HCT116 (cell line): Measurements from ENCODE around the gene SNTB2. TPM values are rescaled to one million over a fixed set of nuclear protein-coding genes. Genes with fewer than 3 reads are reported as not detected.

Experiments used
- ATAC-seq: fragments of 200-7000 bp; cut with Tn5 transposase; 2 replicates; pipeline ENCODE4 v1.9.1; 2020; ENCODE audit warnings: mild to moderate bottlenecking, moderate library complexity
- BruUV-seq: library from RNA; stranded (reverse); fragments of 400-500 nt; replicated peaks from 2 replicates; lab custom pipeline; 2021; lab: Mats Ljungman, UMichigan
- CTCF ChIA-PET: fragments of 300-600 bp; sonication (Branson Sonifier 250); formaldehyde crosslinking; loops from one replicate; lab custom pipeline; 2021; ENCODE audit warnings: antibody characterized with exemption; lab: Charles Lee
- POLR2A ChIA-PET: fragments of 300-600, 350-600 bp; sonication (Branson Sonifier 250); formaldehyde crosslinking; loops from one replicate; lab custom pipeline; 2021; ENCODE audit warnings: antibody characterized with exemption; lab: Charles Lee
- RAD21 ChIA-PET, 2 experiments: fragments of 300-600 bp; sonication (Branson Sonifier 250); formaldehyde crosslinking; loops; one replicate each; lab custom pipeline; 2023; ENCODE audit warnings: low total read pairs in 2 of 2; ENCODE audit not compliant: uncharacterized antibody in 2 of 2, unreplicated experiment in 2 of 2, low non-redundant PET in 1 of 2; lab: Charles Lee
- DNase-seq: peaks from one replicate; pipeline ENCODE4 v3.0.0-alpha.2; 2010; ENCODE audit warnings: low read depth, low spot score
- H2AFZ ChIP-seq: fragments of 200-600 bp; shearing (Covaris generic), sonication (generic); 2 replicates; pipeline ENCODE4 v1.6.1; 2017; ENCODE audit warnings: low read depth, mixed run types, mixed read lengths, antibody characterized with exemption, low read length; ENCODE audit not compliant: poor library complexity, severe bottlenecking
- H3K27ac ChIP-seq: 2 replicates; pipeline ENCODE4 v1.5.1; 2012; ENCODE audit warnings: low read depth, low read length
- H3K27me3 ChIP-seq: fragments of 200-600 bp; sonication (generic); 2 replicates; pipeline ENCODE4 v1.6.1; 2016; ENCODE audit warnings: mixed run types, low read length, mixed read lengths; ENCODE audit not compliant: insufficient read depth
- H3K36me3 ChIP-seq, 2 experiments: fragments of 200-500 bp in 1 of 2; fragments of 200-600 bp in 1 of 2; sonication (Bioruptor generic) in 1 of 2; sonication (generic) in 1 of 2; 2 replicates each; pipeline versions ENCODE4 v1.5.1 to v1.6.1; 2014 to 2016; ENCODE audit warnings: low read length in 2 of 2, inconsistent platforms in 1 of 2, mixed read lengths in 1 of 2, mixed run types in 1 of 2; ENCODE audit not compliant: insufficient read depth in 2 of 2, control insufficient read depth in 1 of 2
- H3K4me1 ChIP-seq, 2 experiments: fragments of 200-600 bp in 1 of 2; sonication (generic) in 1 of 2; 2 replicates each; pipeline versions ENCODE4 v1.5.1 to v1.6.1; 2012 to 2017; ENCODE audit warnings: low read length in 2 of 2, inconsistent platforms in 1 of 2, mild to moderate bottlenecking in 1 of 2, mixed read lengths in 1 of 2, mixed run types in 1 of 2, moderate library complexity in 1 of 2; ENCODE audit not compliant: insufficient read depth in 2 of 2, control insufficient read depth in 1 of 2
- H3K4me2 ChIP-seq: fragments of 200-600 bp; sonication (generic); 2 replicates; pipeline ENCODE4 v1.6.1; 2017; ENCODE audit warnings: mixed run types, low read length, mixed read lengths
- H3K4me3 ChIP-seq, 2 experiments: fragments of 200-600 bp in 1 of 2; sonication (generic) in 1 of 2; replicated peaks in 1 of 2; 2 replicates each; pipeline ENCODE4 v1.5.1; 2011 to 2016; ENCODE audit warnings: low read length in 2 of 2, control low read depth in 1 of 2, low read depth in 1 of 2, mild to moderate bottlenecking in 1 of 2, mixed read lengths in 1 of 2, mixed run types in 1 of 2
- H3K79me2 ChIP-seq: fragments of 200-600 bp; sonication (generic); 2 replicates; pipeline ENCODE4 v1.6.1; 2017; ENCODE audit warnings: mild to moderate bottlenecking, mixed run types, low read length, moderate library complexity, mixed read lengths; ENCODE audit not compliant: insufficient read depth
- H3K9ac ChIP-seq: fragments of 200-600 bp; sonication (generic); 2 replicates; pipeline ENCODE4 v1.6.1; 2016; ENCODE audit warnings: low read length, mixed read lengths
- H3K9me2 ChIP-seq: fragments of 200-600 bp; sonication (generic), shearing (Covaris generic); 2 replicates; pipeline ENCODE4 v1.6.1; 2017; ENCODE audit warnings: mixed run types, mild to moderate bottlenecking, moderate library complexity; ENCODE audit not compliant: insufficient read depth
- H3K9me3 ChIP-seq, 2 experiments: fragments of 200-500 bp in 1 of 2; fragments of 200-600 bp in 1 of 2; sonication (Bioruptor generic) in 1 of 2; sonication (generic) in 1 of 2; 2 replicates each; pipeline ENCODE4 v1.6.1; 2014 to 2017; ENCODE audit warnings: low read length in 2 of 2, mixed read lengths in 2 of 2, inconsistent platforms in 1 of 2, low read depth in 1 of 2, mild to moderate bottlenecking in 1 of 2, mixed run types in 1 of 2, moderate library complexity in 1 of 2; ENCODE audit not compliant: control insufficient read depth in 1 of 2, insufficient read depth in 1 of 2
- H4K20me1 ChIP-seq: fragments of 200-600 bp; sonication (generic), shearing (Covaris generic); 2 replicates; pipeline ENCODE4 v1.6.1; 2017; ENCODE audit warnings: mixed run types, mild to moderate bottlenecking, moderate library complexity; ENCODE audit not compliant: insufficient read depth
- CBX3 ChIP-seq: IDR thresholded peaks from 2 replicates; pipeline ENCODE4 v1.6.1; 2012; ENCODE audit warnings: low read depth
- CEBPB ChIP-seq: IDR thresholded peaks from 2 replicates; pipeline ENCODE4 v1.6.1; 2012; ENCODE audit warnings: low read depth
- EGR1 ChIP-seq: IDR thresholded peaks from 2 replicates; pipeline ENCODE4 v1.6.1; 2012; ENCODE audit warnings: low read depth
- ELF1 ChIP-seq: IDR thresholded peaks from 2 replicates; pipeline ENCODE4 v1.6.1; 2012; ENCODE audit warnings: low read depth, borderline replicate concordance
- EZH2 ChIP-seq: fragments of 200-600 bp; sonication (generic); IDR thresholded peaks from 2 replicates; pipeline ENCODE4 v1.6.1; 2017; ENCODE audit warnings: antibody characterized with exemption, mixed run types
- POLR2A ChIP-seq: IDR thresholded peaks from 2 replicates; pipeline ENCODE4 v1.7.0; 2011; ENCODE audit warnings: borderline replicate concordance; ENCODE audit not compliant: insufficient read depth, insufficient read length; ENCODE audit errors: extremely low read depth
- POLR2AphosphoS5 ChIP-seq: IDR thresholded peaks from 2 replicates; pipeline ENCODE4 v1.6.1; 2011; ENCODE audit warnings: mild to moderate bottlenecking, low read depth, low read length, moderate library complexity
- SIN3A ChIP-seq: IDR thresholded peaks from 2 replicates; pipeline ENCODE4 v1.6.1; 2012; ENCODE audit warnings: low read depth
- SP1 ChIP-seq: IDR thresholded peaks from 2 replicates; pipeline ENCODE4 v1.6.1; 2012; ENCODE audit warnings: low read depth
- SRF ChIP-seq: IDR thresholded peaks from 2 replicates; pipeline ENCODE4 v1.6.1; 2012; ENCODE audit warnings: low read depth
- TCF7L2 ChIP-seq: IDR thresholded peaks from 2 replicates; pipeline ENCODE4 v1.7.0; 2011; ENCODE audit warnings: borderline replicate concordance, inconsistent platforms; ENCODE audit not compliant: insufficient read depth, insufficient read length; ENCODE audit errors: extremely low read depth
- YY1 ChIP-seq: IDR thresholded peaks from 2 replicates; pipeline ENCODE4 v1.6.1; 2011; ENCODE audit warnings: low read length, low read depth, moderate library complexity, mild to moderate bottlenecking; ENCODE audit not compliant: insufficient replicate concordance; ENCODE audit errors: extremely low read depth
- ZFX ChIP-seq: fragments of 450-650 bp; IDR thresholded peaks from 2 replicates; pipeline ENCODE4 v1.6.1; 2017
- ZNF274 ChIP-seq: fragments of 200-500 bp; sonication (Bioruptor generic); IDR thresholded peaks from 2 replicates; pipeline ENCODE4 v1.6.1; 2014; ENCODE audit warnings: mild to moderate bottlenecking, low read depth, low read length, inconsistent platforms
- intact Hi-C: fragments of 100-400 bp; cut with micrococcal nuclease; formaldehyde crosslinking; loops from 2 replicates; pipeline ENCODE4 v1.10.0; 2022
- total RNA-seq: library from RNA; stranded (reverse); gene quantifications from one replicate; pipeline ENCODE4 v1.2.1, GENCODE V29; 2021; ENCODE audit not compliant: unreplicated experiment
- TF ChIP-seq, protein P1 (sequence below): IDR thresholded peaks from 2 replicates; pipeline ENCODE4 v1.6.1; 2012
- TF ChIP-seq, protein P2 (sequence below): IDR thresholded peaks from 2 replicates; pipeline ENCODE4 v1.6.1; 2011; ENCODE audit warnings: mild to moderate bottlenecking, low read length, moderate library complexity; ENCODE audit not compliant: insufficient replicate concordance; ENCODE audit errors: extremely low read depth
- TF ChIP-seq, protein P3 (sequence below), 3 experiments: fragments of 200-600 bp in 1 of 3; sonication (generic) in 1 of 3; IDR thresholded peaks in 2 of 3; conservative IDR thresholded peaks in 1 of 3; 2 replicates each; pipeline ENCODE4 v1.5.1; 2012 to 2017; ENCODE audit warnings: low read depth in 2 of 3, low read length in 2 of 3, antibody characterized with exemption in 1 of 3, borderline replicate concordance in 1 of 3, control low read depth in 1 of 3, mild to moderate bottlenecking in 1 of 3, mixed read lengths in 1 of 3, mixed run types in 1 of 3, moderate library complexity in 1 of 3; ENCODE audit not compliant: insufficient read depth in 1 of 3

SNTB2 gene
- total RNA-seq, 1 experiment from 2014 or later: 38.1 TPM

DNA sequence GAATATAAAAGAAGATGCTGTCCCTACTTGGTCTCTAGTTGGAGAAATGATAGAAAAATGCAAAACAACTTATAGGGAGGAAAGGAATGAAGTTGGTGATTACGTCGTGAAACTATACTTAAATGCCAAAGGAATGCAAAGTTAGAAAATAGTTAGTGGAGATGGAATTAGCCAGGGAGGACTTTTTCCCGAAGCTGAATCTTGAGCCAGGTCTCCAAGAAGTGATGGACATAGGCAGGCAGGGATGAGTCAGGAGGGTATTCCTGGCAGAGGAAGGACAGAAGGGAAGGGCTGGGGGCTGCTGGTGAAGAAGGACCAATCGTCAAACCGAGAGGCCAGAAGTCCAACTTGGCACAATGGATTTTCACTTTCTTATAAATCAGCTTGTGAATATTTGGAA is 1.8 kb downstream of the SNTB2 start:
- ChIA-PET POLR2A (no interaction called here), CTCF (no interaction called here), RAD21 (no interaction called here)
- Histone ChIP-seq H2AFZ (no peak overlapping the region), H4K20me1 (no peaks in the 10 kb centered on the region), H3K4me1 (peaks cover 16 to 35% of the 10 kb centered on the region in 2 experiments), H3K27ac (peak overlapping the region; percentile 82; the same call in 1 of the 2 replicates), H3K36me3 (no peaks in the 10 kb centered on the region), H3K9me3 (no peaks in the 10 kb centered on the region), H3K79me2 (peaks cover 53% of the 10 kb centered on the region), H3K4me3 (peak overlapping the region in 1 of 2 experiments; percentile 76; a peak in 2 of 4 replicates), H3K9me2 (no peaks in the 10 kb centered on the region), H3K4me2 (peak overlapping the region; percentile 94), H3K9ac (peak overlapping the region; percentile 74; the same call in 1 of the 2 replicates), H3K27me3 (no peaks in the 10 kb centered on the region)
- no TSS peak for BruUV-seq
- no peak for ATAC-seq
- intact Hi-C loops: no loop called here
- no peak for TF ChIP-seq YY1
- TF ChIP-seq TCF7L2: no peak
- TF ChIP-seq POLR2A: no peak
- no peak for DNase-seq

DNA sequence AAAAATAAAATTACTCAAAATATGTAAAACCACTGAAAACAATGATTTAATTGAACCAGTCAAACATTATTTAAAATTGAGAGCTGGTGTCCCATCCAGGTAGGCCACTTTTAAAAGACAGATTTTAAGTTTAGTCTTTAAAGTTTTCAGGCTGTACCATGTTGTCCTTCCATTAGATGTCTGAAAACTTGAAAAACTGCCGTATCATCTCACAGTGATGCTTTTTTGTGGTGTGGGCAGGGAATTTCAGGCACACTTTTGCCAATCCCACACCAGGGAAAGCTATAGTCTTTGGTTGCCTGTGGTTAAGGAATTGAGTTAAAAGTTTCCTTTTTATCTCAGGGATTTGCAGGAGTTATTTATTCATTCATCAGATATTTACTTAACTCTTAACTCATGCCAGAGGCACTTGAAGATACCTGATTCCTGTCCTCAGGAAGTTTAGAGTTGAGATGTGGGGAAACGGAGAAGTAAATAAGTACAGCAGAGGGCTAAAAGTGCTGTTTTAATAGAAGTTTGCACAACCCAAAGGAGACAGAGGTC is 3.2 kb downstream of the SNTB2 start:
- no peak for DNase-seq
- intact Hi-C loops: loop anchor here (10.0 kb wide), 1 partner anchor 85 kb away; no protein-coding TSS in a partner anchor
- TF ChIP-seq, protein P1, sequence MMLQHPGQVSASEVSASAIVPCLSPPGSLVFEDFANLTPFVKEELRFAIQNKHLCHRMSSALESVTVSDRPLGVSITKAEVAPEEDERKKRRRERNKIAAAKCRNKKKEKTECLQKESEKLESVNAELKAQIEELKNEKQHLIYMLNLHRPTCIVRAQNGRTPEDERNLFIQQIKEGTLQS: no peak
- TF ChIP-seq ELF1: no peak
- TF ChIP-seq ZNF274: no peak
- no peak for TF ChIP-seq EGR1
- no peak for TF ChIP-seq YY1
- no peak for TF ChIP-seq CEBPB
- no peak for TF ChIP-seq SIN3A
- TF ChIP-seq EZH2: no peak
- TF ChIP-seq, protein P2, sequence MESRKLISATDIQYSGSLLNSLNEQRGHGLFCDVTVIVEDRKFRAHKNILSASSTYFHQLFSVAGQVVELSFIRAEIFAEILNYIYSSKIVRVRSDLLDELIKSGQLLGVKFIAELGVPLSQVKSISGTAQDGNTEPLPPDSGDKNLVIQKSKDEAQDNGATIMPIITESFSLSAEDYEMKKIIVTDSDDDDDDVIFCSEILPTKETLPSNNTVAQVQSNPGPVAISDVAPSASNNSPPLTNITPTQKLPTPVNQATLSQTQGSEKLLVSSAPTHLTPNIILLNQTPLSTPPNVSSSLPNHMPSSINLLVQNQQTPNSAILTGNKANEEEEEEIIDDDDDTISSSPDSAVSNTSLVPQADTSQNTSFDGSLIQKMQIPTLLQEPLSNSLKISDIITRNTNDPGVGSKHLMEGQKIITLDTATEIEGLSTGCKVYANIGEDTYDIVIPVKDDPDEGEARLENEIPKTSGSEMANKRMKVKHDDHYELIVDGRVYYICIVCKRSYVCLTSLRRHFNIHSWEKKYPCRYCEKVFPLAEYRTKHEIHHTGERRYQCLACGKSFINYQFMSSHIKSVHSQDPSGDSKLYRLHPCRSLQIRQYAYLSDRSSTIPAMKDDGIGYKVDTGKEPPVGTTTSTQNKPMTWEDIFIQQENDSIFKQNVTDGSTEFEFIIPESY: no peak
- no peak for TF ChIP-seq SP1
- no peak for TF ChIP-seq TCF7L2
- TF ChIP-seq SRF: no peak
- TF ChIP-seq, protein P3, sequence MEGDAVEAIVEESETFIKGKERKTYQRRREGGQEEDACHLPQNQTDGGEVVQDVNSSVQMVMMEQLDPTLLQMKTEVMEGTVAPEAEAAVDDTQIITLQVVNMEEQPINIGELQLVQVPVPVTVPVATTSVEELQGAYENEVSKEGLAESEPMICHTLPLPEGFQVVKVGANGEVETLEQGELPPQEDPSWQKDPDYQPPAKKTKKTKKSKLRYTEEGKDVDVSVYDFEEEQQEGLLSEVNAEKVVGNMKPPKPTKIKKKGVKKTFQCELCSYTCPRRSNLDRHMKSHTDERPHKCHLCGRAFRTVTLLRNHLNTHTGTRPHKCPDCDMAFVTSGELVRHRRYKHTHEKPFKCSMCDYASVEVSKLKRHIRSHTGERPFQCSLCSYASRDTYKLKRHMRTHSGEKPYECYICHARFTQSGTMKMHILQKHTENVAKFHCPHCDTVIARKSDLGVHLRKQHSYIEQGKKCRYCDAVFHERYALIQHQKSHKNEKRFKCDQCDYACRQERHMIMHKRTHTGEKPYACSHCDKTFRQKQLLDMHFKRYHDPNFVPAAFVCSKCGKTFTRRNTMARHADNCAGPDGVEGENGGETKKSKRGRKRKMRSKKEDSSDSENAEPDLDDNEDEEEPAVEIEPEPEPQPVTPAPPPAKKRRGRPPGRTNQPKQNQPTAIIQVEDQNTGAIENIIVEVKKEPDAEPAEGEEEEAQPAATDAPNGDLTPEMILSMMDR (IDR thresholded peaks at IDR 0.05 in 2 of 3, conservative IDR thresholded peaks at IDR 0.05 in 1 of 3; ENCODE audit: borderline replicate concordance in 1 of 3, insufficient read depth in 1 of 3, low read depth in 2 of 3, low read length in 2 of 3): no peak
- no peak for TF ChIP-seq POLR2AphosphoS5
- no peak for TF ChIP-seq CBX3
- no peak for TF ChIP-seq ZFX
- Histone ChIP-seq H3K27ac (no peak overlapping the region), H3K27me3 (no peaks in the 10 kb centered on the region), H3K4me3 (no peak overlapping the region), H3K9ac (no peak overlapping the region), H3K4me2 (no peak overlapping the region), H4K20me1 (no peaks in the 10 kb centered on the region), H3K9me3 (no peaks in the 10 kb centered on the region), H3K79me2 (peaks cover 66% of the 10 kb centered on the region), H3K36me3 (no peaks in the 10 kb centered on the region), H3K9me2 (no peaks in the 10 kb centered on the region), H2AFZ (no peak overlapping the region), H3K4me1 (peaks cover 8 to 29% of the 10 kb centered on the region in 2 experiments)
- POLR2A ChIA-PET: no interaction called here
- ATAC-seq: no peak
- no TSS peak for BruUV-seq
- RAD21 ChIA-PET: no interaction called here
- CTCF ChIA-PET: no interaction called here
